Left renal pelvis (tissue), 4 donors: ENCODE results near the gene PTGR3. TPM values are rescaled to one million over a fixed set of nuclear protein-coding genes. Genes with fewer than 3 reads are reported as not detected.

ENCODE experiments used
- DNase-seq, 4 donors: peaks; one replicate each; pipeline ENCODE4 v3.0.0-alpha.2; 2013; ENCODE audit warnings: low read depth in 4 of 4, low spot score in 3 of 4
- polyA plus RNA-seq, 4 donors: library from polyadenylated mRNA; unstranded; fragments of 120-200 nt; gene quantifications; one replicate each; pipeline ENCODE4 v1.2.1, GENCODE V29; 2013; ENCODE audit not compliant: insufficient read length in 4 of 4

PTGR3 gene
- polyA plus RNA-seq, 4 donors = 25.8 to 44.6 (median 42.1) TPM

DNA sequence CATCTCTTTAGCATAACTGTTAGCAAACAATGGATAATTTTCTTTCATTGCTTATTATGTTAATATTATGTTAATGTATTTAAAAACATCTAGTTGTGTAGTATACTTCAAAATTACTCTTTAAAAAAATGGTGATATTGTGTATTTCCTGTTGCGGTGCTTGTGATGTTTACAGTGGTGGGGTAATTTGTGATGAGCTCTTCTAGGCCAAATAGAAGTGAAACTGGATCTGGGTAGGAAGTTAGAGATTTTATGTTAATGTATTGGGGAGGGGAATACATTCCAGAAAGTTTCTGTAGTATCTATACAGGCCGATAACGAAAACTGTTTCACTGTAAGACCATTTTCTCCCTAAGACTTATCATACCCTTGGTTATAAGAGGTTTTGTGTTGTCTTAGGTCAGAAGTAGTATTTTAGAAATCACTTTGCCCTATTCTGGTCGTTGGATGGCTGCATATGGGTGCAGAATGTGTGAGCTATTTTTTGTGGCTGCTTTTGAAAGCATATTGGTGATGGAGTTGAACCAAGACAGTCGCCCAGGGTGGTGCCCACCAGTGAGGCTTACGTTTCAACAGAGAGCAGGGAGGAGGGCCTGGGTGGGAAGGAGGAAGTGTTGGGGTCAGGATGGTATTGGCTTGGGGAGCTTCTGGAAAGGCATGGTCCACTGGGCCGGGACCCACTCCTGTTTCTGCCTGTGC is 7.4 kb upstream of the PTGR3 start:
- DNase-seq = no peak

DNA sequence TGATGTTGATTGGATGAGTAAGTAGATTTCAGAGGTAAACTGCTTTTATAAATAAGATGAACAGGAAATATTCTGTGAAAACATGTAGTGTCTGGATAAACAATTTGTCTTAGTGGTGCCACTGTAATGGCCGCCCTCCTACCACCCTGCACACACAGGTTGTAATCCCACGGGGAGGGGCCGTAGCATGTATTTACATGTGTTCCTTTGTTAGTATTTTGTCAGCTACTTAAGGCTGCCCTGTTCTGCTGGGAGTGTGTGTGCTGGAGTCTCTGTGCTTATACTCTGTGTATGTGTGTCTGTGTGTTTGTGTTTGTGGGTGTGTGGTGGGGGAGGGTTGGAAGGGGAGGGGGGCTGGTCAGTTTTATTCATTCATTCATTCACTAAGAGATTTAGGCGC is 6.7 kb upstream of the PTGR3 start:
- DNase-seq = no peak

DNA sequence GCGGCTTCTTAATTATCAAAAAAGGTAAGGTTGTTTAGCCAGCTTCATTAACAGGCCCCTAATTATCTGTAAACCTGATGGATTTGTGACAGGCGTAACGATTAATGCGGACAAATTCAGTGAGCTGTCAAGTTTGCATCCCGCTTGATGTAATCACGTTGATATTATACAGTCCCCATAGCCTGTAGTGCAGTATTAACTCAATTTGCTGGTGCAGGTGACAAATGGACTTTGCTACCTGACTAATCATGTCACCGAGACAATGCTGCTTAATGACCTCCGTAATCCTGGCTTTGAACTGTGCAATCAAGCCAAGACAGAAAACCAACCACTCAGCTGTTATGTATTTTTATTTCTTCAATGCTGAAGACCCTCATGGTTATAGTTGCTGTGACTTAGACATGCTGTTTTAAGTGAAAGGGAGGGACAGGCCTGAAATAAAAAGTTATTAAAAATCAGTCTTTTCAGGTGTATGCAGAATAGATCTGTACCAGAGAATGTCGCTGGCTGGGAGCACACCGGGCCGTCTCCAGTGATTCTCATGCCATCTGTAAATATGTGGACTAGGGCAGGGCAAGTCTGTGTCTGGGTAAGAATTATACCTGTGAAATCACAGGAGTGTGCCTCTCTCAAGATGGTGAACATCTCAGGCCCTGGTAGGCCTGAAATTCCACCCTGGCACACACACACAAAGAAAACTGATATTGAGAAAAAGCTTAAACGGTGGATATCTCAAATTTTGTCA is 6.0 kb upstream of the PTGR3 start:
- no peak for DNase-seq

DNA sequence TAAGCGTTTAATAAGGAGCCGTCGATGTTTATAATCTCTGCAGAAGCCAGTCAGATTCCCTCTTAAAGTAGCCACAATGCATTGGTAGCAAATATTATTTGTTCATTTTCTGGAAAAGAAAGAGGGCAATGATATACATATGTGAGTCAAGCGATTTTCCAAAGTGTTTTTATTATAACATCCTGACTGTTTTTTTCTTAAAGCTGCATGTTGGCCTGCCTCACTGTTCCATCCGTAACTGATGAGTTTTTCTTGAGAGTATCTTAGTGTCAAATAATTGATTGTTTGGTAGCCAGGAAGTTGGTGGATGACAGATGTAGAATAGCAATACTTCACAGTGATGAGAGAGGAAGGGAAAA is 5.4 kb upstream of the PTGR3 start:
- DNase-seq = no peak

DNA sequence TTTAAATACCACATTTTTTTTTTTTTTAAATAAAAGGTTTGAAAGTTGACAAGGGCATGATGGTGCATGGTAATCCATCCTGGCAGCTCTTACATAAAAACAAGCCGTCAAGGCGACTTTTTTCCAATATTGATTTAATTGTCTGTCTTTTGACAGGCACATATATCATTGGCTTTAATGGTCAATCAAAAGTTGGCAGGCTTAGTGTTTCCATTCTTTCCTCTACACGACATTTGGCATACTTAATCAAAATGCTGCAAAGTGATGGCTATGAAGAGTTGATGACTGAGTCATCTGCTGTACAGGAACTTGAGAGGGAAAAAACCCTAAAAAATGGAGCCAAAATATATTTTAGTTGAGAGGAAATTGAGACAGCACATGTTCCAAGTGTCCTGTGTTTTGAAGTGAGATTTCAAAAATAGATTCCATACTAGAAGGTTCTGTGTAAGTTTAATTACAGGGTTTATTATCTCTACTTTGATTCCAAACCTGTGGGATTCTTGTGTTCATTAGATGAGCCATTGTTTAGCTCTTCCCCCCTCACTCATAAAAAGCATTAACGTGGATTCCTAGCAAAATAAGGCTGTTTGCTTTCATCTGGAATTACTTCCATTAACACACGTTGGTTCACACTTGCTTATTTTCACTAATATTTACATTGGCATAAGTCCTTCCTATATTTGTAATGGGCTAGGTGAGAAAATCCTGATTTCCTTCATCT is 4.8 kb upstream of the PTGR3 start:
- no peak for DNase-seq

DNA sequence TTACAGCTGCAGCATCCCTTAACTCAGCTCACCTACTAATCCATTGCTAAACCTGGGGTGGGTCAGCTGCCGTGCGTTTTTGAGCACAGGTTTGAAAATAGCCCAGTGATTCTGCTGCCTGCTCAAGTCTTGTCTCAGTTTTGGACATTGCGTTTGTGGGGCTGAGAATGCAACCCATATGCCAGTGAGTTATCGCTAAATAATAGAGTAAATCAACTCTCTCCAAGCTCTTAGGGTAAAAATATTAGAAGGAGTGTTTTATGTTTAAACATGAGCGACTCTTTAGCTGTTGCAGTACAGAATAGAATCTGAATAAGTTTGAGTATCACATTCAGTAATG is 3.8 kb upstream of the PTGR3 start:
- DNase-seq = no peak

DNA sequence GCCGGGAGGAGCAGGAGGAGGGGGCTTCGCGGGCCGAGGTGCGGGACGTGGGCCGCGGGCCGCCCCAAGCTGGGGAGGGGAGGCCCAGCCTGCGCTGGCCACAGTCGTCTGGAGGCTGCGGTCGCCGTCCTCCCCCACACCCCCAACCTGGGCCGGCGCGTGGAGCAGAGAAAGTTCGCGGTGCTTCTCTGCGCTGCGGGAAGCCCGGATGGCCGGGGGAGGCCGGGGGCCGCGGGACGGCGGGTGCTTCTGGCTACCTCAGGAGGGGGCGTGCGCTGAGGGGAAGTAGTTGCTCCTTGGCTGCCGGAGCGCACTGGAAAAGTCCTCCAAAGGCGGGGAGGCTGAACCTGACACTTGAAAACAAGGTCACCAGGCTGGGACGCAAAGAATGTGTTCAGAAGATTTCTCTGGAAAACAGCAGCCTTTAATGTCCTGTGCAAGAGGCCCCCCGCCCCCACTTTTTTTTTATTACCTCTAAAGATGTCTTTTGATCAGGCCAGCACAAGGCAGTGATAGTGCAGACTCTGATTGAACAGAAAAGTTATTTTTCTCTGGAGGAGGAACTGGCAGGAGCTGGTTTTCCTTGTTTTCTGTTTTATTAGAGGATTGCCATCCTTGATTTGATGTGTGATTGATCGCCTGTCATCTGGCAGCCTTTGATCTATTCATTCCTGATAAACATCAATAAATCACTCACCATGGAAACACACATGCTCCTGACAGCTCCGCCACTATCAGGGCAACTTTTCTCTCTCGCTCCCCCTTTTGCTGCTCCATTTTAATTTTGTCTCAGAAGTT is 3.2 kb upstream of the PTGR3 start:
- no peak for DNase-seq

DNA sequence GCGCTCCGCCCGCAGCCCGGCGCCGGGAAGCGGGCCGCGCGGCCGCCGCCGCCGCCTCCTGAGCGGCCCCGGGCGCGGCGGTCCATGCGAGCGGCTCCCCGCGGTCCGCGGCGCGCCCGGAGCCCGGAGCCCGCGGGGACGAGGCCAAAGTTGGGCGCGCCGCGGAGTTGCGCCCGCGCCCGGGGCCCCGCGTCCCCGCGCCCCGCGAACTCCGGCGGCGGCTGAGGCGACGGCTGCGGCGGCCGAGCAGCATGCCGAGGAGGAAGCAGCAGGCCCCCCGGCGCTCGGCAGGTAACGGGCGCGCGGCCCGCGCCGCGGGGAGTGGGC is 2.6 kb upstream of the PTGR3 start:
- no peak for DNase-seq

DNA sequence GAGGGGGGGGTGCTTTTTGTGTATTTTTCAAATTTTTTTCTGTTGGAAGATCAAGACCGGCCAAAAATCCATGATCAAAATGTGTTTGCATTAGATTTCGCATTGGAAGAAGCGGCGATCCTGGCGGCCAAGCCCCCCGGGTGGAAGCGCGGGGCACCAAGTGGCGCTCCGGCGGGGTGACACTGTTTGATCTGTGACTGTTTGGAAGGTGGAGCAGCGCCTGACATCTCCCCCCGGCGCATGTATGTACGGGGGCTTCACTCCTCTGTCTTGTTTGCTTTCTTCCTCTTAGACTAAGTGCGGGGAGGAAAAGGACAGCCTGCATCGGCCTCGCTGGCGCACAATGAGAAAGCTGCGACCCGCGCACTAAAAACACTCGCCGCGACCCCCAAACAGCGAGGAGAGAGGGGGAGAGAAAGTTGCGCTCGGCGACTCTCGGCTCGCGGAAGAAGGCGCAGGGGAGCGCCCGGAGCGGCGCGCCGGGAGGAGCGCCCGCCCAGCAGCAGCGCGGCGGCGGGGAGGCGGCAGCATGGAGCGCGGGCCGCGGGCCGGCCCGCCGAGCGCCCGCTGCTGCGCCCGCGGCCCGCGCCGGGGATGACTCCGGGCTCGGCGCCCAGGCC is 2.2 kb upstream of the PTGR3 start:
- no peak for DNase-seq

DNA sequence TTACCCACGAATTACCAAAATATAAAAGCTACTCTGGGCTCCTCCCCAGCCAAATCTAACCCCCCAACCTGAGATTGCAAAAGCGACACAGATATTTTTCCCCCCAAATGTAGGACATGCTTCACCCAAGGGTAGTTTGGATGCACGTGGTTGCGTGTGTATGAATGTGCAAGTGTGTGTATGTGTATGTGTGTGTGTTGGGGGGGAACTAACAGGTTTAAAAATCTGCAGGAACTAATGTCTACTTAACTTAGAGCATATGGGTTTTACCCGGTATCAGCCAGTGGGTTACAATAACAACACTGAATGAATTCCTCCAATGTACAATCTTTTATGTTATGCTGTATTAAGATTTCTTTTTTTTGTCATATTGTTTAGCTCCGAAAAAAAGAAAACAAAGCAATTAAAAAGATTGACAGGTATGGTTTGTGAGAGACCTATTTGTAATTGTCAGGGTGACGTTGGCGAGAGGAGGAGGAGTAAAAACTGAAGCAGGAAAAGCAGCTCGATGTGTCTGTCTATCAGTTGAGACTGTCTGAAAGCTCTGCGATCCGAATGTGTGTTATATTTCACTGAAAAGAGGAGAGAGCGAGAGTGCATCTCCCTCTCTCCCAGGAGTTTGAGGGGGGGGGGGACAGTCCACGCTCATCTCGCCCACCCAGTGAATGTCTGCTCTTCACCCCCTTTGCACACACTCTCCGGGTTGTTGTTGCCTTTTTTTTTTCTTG is 1.5 kb upstream of the PTGR3 start, which contains the start of gene TSHZ1:
Gene TSHZ1, plus strand, starts transcription at position 524 of the 728 bp plus-strand sequence. CDS start 1,080 bp downstream, outside the sequence.
- DNase-seq = peak in 2 of 4 donors; percentile 83 to 89

DNA sequence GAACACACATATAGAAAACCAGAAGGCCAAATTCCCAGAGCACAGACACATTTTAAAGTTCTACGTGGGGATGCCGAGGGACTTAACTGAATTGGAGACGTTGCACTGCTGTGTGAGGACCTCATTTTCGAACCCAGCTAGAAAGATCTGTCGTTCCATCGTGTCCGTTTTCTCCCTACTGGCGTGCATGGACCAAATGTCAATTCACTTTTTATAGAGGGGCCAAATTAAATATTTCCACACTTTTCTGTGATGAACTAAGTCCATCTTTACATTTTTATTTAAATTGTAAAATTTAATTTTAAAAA is 966 bp upstream of the PTGR3 start:
- no peak for DNase-seq

DNA sequence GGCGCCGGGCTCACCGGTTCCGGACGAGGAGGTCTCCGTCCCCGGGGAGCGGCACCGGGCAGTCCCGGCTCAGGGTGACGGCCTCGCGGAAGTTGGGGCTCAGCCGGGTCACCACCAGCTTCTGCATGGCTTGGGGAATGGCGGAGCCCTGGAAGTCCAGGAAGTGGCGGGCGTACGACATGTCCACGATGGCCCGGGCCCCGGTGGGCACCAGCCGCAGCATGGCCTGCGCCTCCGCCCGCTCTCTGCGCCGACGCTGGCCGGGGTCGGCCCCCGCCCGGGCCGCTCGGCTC is 157 bp downstream of the PTGR3 start:
- DNase-seq = no peak

DNA sequence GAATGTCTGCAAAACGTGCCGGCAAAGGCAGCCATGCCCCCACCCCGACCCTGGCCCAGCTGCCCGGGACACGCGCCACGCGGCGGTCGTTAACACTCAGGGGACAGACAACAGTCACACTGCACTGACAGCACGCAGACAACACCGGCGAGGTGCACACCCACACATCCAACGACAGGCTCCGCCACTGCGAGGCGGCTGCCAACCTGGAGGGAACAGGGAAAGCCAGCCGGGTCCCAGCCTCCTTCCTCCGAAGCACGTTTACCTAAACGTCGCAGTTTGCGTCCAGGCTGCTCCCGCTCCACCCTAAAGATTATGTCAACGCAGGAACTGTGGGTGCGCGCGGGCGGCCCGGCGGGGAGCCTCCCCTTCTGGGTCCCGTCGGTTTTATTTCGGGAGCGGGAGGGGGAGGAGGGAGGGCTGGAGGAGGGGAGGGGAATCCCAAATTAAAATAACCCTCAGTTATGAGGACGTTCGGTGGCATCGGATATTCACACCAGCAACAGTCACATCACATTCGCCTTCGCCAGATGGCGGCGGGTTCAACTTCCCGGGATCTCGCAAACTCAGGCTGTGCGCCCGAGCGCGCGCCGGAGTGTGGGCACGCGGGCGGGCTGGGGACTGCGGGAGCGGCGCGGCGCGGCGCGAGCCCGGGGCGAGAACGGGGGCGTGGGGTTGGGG is 644 bp downstream of the PTGR3 start:
- DNase-seq = no peak

DNA sequence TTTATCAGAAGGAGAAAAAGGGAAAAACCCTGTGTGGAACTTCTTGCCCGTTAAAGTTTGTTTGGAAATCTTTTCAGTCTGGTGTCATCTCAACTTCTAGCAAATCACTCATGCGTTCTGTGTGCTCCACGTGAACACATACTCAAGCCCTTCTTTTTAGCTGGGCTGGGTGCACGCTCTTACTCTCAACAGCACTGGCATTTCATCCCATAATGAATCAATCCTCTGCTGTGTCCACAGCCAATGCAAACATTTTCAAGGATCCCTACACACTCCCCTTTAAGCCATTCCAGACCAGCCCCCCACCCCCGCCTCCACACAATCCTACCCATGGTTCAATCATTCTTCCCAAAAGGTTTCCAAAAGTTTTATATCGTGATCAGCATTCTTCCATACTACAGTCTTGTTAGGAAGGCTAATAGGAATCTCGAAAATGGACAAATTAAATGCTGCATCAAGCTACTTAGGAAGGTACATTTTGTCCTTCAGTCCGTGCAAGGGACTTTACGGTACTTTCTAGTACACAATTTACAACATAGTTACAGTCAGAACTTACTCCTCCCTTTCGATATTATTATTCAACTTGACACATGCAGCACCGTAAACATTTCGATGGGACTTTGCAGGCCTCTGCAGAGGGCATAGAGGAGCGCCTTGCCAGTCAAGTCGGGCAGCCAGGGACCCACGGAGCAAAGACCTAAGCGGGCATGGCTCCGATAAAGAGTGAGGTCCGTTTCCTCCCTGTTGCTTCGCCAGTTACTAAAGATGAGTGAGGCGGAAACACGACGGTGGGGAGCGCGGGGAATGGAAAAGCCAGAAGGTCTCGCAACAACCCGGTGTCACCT is 1.4 kb downstream of the PTGR3 start:
- DNase-seq = no peak

DNA sequence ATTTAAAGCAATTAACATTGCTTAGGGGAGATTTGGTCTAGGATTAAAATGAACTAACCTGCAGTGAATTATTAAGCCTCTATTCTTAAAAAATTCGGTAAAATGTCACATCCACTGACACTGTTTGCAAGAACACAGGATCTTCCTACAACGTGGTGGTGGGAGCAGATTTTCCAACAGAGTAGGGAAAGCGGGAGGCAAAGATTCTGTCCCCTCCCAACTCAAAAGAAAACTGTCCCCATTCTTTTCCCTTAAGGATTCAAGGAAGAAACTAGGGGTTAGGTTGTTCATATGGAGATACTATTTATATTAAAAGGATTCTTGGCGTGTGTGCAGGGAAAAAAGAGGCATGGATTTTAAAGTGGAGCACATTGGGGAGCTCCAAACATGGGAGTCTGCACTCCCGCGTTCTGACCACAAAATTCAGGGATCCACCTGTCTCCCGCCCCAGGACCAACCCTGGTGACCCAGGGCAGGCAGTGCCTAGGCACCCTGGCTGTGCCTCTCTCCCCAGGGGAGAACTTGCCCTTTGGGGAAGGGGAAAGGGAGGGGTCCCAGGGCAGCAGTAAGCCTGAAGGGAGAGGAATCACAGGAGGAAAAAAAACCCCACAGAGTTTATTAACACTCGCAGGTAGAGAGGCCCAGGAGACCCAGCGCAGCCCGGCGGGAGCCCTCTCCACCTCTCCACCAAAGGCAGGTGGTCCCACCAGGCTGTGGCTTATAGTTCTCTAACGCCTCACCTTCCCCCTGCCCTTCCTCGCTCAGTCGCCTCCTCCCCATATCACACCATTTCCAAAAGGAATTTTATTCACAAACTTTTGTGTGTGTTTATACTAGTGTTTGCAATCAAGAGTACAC is 2.3 kb downstream of the PTGR3 start:
- no peak for DNase-seq

DNA sequence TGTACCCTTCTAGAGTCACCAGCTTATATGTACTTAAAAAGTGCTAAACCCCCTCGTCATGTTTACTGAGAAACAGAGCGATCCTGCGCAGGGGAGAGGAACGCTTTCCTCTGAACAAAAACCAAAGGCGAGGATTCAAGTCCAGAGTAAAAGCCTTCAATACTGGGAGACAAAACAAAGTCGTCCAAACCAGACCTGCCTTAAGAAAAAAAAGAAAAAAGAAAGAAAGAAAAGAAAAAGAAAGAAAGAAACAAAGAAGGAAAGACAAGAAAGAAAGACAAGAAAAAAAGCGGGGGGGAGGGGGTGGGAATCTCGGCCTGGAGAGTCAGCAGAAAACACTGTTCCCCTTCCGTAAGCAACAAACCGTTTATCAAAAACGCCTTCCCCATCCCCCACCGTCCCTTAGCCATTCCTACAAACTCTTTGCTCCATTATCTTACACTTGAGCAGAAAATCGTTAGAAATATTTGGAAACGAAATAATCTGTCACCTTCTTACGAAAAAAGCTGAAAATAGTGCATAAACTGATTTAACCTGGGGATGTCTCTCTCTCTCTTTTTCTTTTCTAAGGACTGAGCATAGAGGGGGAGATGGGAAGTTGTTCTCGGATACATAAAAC is 3.3 kb downstream of the PTGR3 start:
- no peak for DNase-seq

DNA sequence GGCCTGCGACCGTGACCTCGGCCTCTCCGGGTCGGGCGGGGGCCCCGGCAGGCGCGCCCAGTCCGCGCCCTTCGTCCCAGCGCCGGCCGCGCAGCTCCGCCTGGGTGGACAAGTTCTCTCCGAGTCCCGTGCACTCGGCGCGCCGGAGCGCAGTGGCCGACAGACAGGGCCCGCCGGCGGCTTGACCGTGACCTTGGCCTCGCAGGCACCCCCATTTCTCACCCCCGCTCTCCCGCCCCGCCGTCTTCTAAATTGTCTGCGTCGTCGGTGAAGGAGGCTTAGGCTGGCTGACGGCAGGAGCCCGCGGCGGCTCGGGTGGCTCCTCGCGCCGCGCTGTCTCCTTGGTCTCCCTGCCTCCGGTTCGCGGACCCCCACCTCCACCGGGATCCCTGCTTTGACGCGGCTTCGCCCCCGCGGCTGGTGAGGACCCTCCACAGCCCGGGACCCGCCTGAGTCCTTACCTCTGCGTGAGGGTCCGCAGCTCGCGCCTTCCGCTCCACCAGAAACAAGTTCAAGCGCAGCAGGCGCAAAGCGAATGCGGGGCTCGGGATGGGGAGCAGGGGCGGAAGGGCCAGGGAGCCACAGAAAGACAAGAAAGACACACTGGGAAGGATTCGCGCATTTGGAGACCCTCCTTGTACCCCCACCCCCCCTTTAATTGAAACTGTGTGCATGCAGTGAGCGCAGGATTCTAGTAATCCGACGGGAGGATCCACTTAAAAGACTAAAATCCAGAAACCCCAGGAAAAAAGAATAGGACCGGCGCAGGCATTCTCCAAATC is 4.0 kb downstream of the PTGR3 start:
- no peak for DNase-seq
